CD4-positive, alpha-beta T cell treated with Interferon alpha-2 for 1 hour (primary cell): ENCODE results near the gene NAP1L4.
"Not testable (repeated sequence)": the region's sequence is repeated elsewhere in the genome, so short reads cannot be mapped to it uniquely, and the experiment has no call there.

Experiments
- DNase-seq, 2 donors: peaks; one replicate each; pipeline ENCODE4 v3.0.0-alpha.2; 2020 to 2022

The NAP1L4 gene

DNA sequence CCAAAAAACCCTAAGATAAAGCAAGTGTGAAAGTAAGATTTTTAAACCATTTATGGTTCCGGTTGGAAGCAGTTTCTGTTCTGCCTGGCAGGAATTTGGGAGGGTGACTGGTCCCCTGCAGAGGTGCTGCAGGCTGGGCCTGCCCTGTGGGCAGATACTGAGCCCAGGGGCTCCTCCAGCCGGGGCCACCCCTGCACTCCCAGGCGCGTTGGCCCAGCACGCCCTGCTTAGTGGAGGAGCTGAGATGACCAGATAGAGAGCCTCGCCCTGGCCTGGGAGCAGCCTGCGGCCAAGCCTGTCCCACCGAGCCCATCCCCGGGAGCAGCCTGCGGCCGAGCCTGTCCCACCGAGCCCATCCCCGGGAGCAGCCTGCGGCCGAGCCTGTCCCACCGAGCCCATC is 70.9 kb downstream of the NAP1L4 start:
- no peak for DNase-seq

DNA sequence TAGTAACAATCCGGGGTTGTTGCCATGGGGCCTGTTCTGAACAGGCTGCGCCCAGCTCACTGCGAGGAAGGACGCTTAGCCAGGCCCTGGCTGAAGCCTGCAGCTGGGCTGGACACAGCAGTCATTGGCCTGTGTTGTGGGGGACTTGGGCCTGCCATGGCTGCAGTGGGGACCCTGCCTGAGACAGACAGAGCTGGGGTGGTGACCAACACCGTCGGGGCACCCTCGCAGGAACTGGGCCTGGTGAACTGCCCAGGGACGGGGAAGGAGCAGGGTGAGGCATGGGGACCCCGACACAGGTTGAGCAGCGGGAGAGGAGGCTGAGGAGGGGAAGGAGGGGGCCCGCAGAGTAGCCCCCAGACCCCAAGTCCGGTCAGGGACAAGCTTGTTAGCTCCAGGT is 71.8 kb downstream of the NAP1L4 start:
- no peak for DNase-seq

DNA sequence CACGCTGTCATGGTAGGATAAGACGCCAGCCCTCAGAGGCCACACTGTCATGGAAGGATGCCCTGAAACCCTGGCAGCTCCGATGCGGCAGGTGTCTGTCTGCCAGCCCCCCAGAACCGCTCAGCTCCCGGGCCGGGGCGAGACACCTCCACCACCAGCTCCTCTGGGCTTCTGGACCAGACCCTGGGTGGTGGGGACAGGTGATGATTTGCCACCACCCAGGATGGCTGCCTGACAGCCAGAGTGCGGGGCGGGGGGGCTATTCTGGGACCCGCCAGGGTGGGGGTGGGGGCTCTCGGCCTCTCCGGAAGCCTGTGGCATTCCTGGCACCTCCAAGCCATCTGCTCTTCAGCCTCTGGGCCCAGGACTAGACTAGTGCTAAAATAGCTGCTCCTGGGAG is 72.3 kb downstream of the NAP1L4 start:
- DNase-seq, result no peak

DNA sequence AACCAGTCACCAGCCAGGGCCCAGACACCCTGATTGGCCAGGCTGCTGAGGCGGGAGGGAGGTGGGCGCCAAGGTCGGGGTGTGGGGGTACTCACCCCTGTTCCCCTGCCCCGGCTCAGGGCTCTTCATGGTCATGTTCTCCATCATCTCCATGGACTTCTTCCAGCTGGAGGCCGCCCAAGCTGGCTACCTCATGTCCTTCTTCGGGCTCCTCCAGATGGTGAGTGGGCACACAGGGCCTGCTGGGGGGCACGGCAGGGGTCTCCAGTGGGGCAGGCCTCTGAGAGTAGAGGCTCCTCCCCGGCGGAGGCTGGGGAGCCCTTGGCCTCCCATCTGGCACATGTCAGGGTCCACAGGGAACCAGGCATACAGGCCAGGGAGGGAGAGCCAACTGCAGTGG is 72.9 kb downstream of the NAP1L4 start:
- no peak for DNase-seq

DNA sequence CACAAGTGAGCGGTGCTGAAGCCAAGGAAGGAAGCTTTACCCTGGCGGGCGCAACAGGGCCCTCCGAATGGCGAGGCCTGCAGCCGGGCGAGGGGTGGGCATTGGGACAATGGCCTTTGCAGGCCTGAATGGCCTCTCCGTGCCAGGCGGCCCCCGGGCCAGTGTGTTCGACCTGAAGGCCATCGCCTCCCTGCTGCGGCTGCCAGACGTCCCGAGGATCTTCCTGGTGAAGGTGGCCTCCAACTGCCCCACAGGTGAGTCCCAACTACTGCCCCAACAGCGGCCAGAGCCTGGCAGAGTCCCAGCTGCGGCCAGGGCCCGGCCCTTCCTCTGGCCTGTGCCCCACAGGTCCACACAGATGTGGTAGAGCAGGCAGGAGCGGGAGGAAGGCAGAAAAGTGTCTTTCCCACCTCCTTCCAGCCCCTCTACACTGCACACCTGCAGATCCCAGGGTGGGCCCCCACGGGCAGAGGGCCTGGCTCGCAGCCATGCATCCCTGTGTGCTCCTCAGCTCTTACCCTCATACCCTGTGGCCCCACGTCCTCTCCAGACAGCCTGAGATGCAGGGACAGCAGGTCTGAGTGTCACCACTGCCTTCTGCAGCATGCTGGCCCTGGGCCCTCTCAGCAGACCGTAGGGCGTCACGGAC is 74.2 kb downstream of the NAP1L4 start:
- DNase-seq, result no peak

DNA sequence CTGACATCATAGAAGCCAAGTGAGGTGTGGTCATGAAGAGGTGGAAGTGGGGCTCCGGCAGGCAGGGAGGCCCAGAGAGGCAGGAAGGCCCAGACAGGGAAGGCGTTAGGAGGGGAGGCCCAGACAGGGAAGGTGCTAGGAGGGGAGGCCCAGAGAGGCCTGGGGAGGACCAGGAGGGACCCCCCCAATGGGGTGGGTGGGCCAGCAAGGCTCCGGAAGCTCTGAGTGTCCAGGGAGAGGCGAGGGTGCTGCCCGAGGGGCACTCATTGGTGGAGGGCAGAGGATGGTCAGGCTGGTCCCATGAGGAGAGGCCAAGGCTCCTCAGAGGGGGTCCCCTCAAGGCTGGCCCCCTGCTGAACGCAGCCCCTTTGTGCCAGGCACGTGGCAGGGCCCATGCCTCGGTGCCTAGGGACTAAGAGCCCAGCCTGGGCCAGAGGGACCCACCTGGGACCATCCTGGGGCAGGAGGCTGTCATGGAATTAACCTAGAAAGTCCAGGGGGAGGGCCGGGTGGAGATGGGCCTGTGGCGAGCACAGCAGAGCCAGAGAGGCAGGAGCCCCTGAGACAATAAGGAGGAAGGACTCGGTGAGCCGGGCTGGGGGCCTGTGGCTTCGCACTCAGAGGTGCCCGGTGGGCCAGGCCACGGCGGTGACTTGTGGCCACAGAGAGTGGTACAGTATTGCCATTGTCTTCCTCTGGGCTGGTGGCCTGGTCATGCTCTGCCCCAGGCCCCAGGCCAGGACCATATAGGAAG is 75.1 kb downstream of the NAP1L4 start:
- no peak for DNase-seq

DNA sequence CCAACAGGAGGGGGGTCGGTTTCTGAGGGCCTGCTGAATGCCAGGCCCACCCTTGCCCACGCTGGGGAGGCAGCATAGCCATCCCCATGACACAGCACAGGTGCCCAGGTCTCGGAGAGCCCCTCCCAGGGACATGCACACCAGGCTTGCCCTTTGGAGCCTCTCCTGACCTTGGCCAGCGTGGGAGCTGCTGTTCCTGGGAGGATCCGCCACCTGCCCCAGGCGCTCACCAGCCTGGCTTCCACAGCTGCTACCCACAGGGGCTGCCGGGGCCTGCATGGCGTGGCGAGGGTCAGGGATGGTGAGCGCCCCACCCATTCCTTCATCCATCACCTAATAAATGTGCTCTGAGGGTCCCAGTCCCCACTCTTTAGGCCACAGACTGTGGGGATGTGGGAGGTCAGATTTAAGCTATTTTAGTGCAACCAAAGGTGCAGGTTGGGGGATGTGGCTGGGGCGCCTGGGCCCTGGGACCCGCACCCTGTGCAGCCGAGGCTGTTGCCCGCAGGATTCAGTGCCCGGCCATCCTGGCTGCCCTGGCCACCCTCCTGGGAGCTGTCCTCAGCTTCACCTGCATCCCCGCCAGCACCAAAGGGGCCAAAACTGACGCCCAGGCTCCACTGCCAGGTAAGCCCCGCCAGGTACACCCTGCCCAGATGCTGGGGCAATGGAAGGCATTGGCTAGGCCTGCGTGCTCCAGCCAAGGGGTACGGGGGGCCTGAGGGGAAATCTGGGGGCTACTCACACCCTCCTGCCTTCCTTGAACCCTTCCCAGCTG is 75.8 kb downstream of the NAP1L4 start:
- no peak for DNase-seq

DNA sequence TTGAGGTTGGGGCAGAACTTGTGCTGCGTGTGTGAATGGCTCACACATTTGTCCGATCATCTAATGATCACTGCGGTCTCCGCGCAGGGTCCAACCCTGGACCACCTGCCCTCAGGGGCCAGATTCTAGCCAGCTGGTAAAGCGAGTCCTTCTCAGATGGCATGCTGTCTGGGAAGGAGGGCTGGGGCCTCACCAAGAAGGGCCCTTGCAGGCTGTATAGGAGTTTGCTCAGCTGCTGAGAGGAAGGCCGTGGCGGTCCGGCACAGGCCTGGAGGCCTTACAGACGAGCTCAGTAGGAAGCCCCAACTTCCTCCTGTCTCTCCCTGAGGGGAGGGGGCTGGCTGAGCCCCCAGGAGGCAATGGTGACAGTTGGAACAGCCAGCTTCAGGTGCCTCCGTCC is 76.7 kb downstream of the NAP1L4 start:
- DNase-seq, result no peak

DNA sequence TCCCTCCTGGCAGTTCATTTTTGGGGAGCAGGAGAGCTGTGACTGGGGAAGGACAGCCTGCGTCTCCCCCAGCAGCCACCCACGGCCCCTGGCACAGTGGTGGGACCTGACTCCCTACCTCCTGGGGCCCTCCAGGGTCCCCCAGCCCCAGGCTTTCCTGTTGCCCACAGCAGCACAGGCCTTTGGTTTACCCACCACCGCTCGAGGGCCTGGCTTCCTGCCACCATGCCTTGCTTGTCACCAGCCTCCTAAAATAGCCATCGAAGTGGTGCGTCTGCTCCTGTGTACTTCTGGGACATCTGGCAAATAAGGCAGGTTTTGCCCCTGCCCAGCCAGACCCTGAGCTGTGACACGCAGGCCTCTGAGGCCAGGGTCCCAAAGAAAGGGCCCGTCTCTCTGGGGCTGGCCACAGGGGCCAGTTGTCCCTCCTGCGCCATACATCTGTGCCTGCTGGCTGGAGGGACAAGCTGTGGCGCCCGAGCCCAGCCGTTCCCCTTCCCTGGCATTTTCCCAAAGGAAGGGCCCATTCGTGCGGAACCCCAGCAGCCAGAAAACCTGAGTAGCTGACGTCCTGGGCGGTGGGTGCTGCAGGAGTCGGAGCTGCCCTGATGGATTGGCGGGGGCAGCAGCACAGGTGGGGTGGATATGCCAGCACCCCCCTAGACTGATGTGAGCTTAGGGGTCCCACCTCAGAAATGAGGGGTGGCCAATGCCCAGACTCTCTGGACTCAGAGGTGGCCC is 77.5 kb downstream of the NAP1L4 start:
- no peak for DNase-seq

DNA sequence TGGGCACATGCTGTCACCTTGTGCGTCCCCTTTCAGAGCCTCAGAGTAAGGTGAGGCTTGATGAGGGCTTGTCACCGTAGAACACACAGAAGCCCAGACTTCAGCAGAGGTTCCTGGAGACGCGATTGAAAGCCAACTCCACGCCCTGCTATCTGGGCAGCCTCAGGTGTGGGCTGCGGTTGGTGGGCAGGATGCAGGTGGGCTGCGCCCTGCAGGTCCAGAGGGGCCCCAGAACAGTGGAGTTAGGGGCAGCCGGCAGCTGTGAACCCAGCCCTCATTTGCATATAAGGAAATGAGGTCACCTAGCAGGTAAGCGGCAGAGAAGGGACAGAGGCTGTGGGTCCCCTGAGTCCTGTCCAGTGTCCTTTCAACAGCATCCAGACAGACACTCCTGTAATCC is 78.4 kb downstream of the NAP1L4 start:
- no peak for DNase-seq

DNA sequence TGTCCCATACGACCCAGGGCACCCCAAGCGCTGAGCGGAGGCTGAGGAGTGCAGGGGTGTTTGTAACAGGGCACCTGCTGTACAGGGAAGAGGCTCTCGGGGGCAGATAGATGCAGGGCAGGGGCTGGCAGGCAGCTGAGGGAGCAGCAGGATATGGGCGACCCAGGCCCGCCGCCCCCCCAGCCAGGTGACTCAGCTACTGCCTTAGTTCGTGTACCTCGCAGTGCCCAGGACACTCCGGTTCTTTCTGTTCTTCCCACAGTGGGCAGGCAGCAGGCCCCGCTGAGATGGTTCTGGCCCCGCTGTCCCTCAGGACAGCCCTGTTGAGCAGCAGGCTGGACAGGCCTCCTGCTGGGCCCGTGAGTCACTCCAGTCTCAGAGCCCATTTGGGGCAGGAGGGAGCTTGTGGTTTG is 79.1 kb downstream of the NAP1L4 start:
- no peak for DNase-seq

DNA sequence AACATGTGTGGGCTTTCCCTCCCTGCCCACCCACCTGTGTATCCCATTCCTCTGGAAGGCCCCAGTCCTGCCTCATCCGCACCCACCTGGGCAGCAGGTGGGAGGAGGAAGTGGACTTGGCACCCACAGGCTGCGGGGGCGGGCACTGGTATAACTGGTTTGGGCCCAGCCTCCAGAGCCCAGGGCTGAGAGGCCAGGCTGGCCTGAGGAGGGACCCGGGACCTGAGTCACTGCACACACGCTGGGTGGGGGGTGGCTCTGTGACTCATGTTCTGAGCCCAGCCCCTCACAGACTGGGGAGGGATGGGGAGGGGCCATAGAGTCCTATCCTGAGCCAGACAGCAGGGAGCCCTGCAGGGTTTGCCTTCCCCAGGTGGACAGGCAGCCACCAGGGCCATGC is 79.6 kb downstream of the NAP1L4 start:
- DNase-seq, result no peak

DNA sequence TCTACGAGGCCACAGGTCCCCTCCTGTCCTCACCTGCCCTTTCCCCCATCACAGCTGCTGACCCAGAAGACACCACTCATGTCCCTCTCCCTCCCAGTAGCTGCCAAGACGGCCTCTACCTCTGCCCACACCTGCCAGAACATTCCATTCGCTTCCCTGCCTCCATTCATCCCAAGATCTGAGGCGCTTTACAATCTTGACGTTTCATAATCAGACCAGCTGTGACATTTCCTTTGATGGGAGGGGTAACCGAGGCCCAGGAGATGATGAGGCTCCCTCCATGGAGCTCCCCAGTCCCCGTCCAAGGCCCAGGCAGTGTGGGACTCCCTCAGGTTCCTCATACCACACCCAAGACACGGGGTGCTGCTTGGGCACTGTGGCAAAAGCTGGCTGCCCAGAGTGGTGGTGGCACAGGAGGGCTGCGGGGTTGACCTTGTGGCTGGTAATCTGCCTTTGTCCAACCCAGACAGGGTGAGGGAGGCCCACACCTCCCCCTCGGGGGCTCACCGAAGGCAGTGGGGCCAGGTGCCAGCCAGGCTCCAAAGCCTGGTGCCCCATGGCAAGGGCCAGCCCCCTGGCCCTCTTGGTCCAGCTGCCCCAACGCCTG is 80.2 kb downstream of the NAP1L4 start:
- DNase-seq, result no peak

DNA sequence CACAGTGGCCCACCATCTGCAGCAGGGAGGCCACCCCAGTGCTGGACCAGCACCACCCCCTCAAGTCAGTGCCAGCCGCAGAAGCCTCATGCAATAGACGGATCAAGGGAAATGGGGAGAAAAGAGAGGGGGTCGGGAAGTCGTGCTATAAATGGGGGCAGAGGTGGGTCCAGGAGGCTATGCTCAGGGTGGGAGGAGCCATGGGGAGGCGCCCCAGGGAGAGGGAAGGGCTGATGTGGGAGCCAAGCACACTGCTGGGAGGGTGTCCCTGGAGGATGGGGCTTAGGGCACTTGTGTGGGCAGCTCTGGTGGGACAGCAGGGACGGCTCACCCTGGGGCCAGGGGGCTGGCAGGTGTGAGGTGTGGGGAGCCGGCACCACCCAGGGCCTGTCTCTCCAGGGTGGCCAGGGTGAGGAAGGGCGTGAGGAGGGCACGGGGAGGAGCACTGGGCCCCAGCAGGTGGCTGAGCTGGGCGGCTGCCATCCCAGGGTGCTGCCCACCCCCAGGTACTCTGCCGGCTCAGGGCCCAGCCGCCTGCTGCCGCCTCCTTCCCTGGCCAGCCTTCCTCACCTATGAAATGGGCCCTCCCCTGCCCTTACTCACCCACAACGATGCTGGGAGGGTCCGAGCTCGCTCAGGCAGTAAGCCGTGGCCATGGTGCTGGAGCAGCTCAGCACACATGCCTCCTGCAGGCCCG is 80.9 kb downstream of the NAP1L4 start:
- no peak for DNase-seq

DNA sequence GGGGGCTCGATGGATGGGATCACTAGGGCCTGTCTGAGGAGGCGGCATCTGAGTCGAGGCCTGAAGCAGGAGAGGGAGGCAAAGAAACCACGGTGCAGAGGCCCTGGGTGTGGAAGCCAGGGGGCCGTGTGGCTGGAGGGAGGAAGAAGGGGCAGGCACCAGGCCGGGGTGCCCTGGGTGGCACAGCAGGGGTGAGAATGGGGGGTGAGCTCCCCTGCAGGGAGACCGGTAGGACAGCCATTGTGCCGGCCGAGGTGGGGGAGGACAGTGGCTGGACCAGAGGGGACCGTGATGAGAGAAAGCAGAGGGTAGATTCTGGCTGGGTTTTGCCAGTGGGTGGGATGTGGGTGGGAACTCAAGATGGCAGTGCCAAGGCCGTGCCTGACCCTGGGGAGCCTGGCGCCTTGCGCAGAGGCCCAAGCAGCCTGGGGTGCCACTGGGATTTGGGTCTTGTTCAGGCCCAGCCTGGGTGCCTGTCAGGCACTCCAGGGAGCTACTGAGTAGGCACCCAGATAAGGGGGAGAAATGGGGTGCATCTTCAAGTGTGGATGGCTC is 81.7 kb downstream of the NAP1L4 start:
- no peak for DNase-seq

DNA sequence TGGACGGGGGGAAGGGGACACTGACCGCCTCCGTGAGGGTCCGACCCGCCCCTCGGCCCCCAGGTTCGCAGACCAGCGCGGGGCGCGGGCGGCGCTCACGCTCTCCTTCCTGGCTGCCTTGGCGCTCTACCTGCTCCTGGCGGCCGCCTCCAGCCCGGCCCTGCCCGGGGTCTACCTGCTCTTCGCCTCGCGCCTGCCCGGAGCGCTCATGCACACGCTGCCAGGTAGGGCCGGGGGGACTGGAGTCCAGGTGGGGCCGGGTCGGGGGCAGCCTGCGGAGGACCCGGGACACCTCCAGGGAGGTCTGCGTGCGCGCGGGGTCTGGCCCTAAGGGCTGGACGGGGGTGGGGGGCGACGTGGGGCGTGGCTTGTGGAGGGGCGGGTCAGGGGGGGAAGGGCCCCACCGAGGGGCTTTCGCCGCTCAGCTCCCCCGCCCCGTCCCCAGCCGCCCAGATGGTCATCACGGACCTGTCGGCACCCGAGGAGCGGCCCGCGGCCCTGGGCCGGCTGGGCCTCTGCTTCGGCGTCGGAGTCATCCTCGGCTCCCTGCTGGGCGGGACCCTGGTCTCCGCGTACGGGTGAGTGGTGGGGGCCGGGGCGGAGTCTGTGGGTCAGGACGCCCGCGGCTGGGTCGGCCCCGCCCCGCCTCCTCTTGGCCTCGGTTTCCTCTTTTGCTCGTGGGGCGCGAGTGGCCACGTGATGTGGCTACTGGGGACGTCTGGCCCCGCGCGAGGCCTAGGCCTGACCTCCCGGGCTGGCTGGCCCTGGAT is 82.8 kb downstream of the NAP1L4 start:
- no peak for DNase-seq

DNA sequence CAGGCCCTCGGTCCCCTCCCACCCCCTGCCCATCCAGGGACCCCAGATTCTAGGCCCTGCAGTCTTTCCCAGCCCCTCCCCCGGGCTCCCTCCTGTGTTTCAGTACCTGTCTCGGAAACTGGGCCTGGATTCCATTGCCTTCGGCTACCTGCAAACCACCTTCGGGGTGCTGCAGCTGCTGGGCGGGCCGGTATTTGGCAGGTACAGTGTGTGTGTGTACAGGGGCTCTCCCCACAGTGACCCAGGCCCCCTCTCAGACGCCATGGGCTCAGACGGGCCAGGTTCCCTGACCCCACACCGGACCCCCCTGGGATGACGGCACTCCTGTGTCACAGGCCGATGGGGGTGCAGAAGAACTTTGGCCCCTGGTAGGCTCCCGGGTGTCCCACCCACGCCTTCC is 84.0 kb downstream of the NAP1L4 start:
- no peak for DNase-seq

DNA sequence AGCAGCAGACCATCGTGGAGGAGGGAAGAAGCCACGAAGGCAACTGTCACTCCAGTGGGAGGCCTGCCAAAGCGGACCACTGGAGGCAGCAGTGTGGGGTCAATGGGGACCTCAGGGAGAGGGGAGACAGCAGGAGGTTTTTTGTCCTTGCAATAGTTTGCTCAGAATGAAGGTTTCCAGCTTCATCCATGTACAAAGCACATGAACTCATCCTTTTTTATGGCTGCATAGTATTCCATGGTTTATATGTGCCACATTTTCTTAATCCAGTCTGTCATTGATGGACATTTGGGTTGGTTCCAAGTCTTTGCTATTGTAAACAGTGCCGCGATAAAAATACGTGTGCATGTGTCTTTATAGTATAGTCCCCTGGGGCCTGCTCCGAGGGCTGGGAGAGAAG is 86.8 kb downstream of the NAP1L4 start:
- DNase-seq, result not testable (repeated sequence)

DNA sequence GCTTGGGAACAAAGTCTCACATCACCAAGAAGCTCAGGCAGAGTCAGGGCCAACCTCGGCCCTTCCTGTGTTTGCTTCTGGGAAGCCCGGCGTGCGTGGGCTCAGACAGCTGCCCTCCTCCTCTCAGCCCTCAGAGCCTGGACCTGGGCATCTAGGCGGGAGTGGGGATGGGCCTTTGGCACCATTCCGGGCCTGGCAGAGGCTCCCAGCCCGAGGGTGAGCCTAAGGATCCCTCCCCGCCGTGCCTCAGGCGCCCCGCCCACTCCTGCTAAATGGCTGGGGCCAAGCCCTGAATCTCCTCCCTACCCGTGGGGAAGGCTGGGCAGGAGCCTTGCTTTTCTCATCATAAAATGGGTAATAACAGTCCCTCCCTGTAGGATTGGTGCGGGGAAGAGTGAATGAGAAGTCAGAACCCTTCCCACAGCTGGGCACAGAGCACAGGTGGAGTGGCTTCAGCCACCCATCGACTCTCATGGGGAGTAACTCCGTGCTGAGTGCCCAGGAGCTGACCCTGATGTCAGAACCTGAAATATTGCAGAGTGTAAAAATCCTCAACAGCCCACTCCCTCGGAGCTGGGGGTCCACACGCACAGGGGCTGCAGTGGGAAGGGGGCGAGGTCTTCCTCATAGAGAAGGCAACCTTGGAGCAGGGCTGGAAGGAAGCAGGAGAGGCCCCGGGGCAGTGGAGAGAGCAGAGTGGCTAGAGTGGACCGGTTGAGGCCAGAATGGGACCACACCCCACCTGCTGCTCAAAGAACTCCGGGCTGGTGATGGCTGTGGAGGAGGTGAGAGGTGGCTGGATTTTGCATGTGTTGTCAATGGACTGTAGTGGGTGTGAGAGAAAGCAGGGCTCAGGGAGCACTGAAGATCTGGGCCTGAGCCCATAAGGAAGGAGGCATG is 87.7 kb downstream of the NAP1L4 start:
- no peak for DNase-seq

DNA sequence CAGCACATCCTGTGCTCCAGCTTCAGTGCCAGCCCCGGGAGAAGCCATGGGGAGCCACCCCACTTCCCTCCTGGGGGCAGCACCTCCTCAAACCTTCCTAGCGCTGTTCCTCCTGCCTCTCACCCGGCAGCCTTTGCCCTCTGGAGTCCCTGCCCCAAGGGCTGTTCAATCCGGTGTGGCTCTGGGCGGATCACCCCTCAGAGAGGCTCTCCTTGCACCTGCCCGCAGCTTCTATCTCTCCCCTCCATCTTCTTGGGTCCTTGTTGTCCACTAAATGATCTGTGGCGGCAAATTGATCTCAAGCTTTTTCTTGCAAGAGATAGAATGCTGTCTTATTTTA is 88.5 kb downstream of the NAP1L4 start:
- DNase-seq, result no peak
